UCSD-AML1 (cell line): ENCODE measurements around the gene IFI44.

Source experiments
- DNase-seq: peaks from one replicate; lab custom pipeline; 2025; ENCODE audit not compliant: unreplicated experiment; lab: John Stamatoyannopoulos, UW

IFI44 gene

GRCh38 chr1:78649628-78650027 lies at the start of gene IFI44:
TSS of gene IFI44 (plus strand) at chr1:78649831. CDS start at chr1:78650196, 365 bp downstream.
- peak; percentile 72 for DNase-seq

GRCh38 chr1:78601068-78601467 lies 48.6 kb upstream of the IFI44 start:
- DNase-seq, result no peak

GRCh38 chr1:78603206-78603605 lies 46.4 kb upstream of the IFI44 start:
- no peak for DNase-seq

GRCh38 chr1:78604643-78605042 lies 45.0 kb upstream of the IFI44 start:
- DNase-seq, result no peak

- no peak for DNase-seq
Measured at GRCh38 chr1:78606274-78606673, 43.4 kb upstream of the IFI44 start.

- no peak for DNase-seq
Measured at GRCh38 chr1:78607334-78607927, 42.2 kb upstream of the IFI44 start.

- peak; percentile 19 for DNase-seq
Measured at GRCh38 chr1:78607944-78608343, 41.7 kb upstream of the IFI44 start.

- DNase-seq, result peak; percentile 60
Measured at GRCh38 chr1:78617615-78618026, 32.0 kb upstream of the IFI44 start.

- DNase-seq, result no peak
Measured at GRCh38 chr1:78619032-78619431, 30.6 kb upstream of the IFI44 start.

- peak; percentile 12 for DNase-seq
Measured at GRCh38 chr1:78619446-78619802, 30.2 kb upstream of the IFI44 start.

- DNase-seq, result peak; percentile 63
Measured at GRCh38 chr1:78619803-78620579, 29.6 kb upstream of the IFI44 start, which contains the start of gene IFI44L. TSS of gene IFI44L (plus strand) at chr1:78620448. CDS start at chr1:78627916, 7,468 bp downstream.

GRCh38 chr1:78620666-78621065 lies 29.0 kb upstream of the IFI44 start:
- DNase-seq, result no peak

- peak; percentile 9 for DNase-seq
Measured at GRCh38 chr1:78622548-78622947, 27.1 kb upstream of the IFI44 start.

GRCh38 chr1:78624035-78624434 lies 25.6 kb upstream of the IFI44 start:
- peak; percentile 7 for DNase-seq

- DNase-seq, result no peak
Measured at GRCh38 chr1:78627321-78627720, 22.3 kb upstream of the IFI44 start.

GRCh38 chr1:78630600-78630999 lies 19.0 kb upstream of the IFI44 start:
- DNase-seq, result no peak

GRCh38 chr1:78633209-78633608 lies 16.4 kb upstream of the IFI44 start:
- peak; percentile 35 for DNase-seq

GRCh38 chr1:78640462-78640861 lies 9.2 kb upstream of the IFI44 start:
- no peak for DNase-seq

GRCh38 chr1:78641558-78641957 lies 8.1 kb upstream of the IFI44 start:
- DNase-seq, result no peak

- peak; percentile 24 for DNase-seq
Measured at GRCh38 chr1:78645723-78646122, 3.9 kb upstream of the IFI44 start.

- no peak for DNase-seq
Measured at GRCh38 chr1:78647238-78647637, 2.4 kb upstream of the IFI44 start.

GRCh38 chr1:78650114-78650660 lies 556 bp downstream of the IFI44 start:
- DNase-seq, result no peak
